ENCODE results near the gene CACHD1. TPM values are rescaled to one million over a fixed set of nuclear protein-coding genes. Genes with fewer than 3 reads are reported as not detected.

The CACHD1 gene
- polyA plus RNA-seq, 4 donors = 0.81 to 12.5 (median 2.3) TPM

DNA sequence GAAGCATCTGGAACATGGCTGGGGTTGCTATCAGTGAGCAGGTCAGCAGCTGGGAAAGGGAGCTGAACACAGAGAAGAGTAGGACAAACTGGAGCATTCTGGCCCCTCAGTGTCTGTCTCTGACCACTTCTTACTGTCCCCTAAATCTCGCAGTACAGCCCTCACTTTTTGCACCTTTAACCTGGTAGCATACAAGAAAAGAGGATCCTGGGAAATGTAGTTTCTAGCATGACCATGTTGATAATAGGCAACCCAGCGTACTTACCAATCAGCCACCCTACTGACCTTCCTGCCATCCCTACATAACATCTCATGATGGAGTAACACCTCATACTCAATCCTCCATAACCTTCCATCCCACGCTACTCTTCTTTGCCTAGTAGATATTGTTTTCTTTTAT, 175.8 kb downstream of the CACHD1 start:
- Histone ChIP-seq H3K27ac (ENCODE audit: low read depth in 1 of 3, low read length in 2 of 3) (no peak overlapping the region), H3K27me3 (ENCODE audit: control insufficient read depth in 3 of 3, insufficient read depth in 3 of 3, low read length in 3 of 3) (no peaks in the 10 kb centered on the region), H3K9me3 (ENCODE audit: control insufficient read depth in 2 of 2, insufficient read depth in 1 of 2, low read depth in 1 of 2, low read length in 1 of 2) (no peaks in the 10 kb centered on the region), H3K4me3 (ENCODE audit: low read depth in 1 of 3, low read length in 3 of 3) (no peak overlapping the region), H3K4me1 (ENCODE audit: control insufficient read depth in 3 of 3, insufficient read depth in 2 of 3, low read depth in 1 of 3, low read length in 2 of 3) (no peaks in the 10 kb centered on the region), H3K36me3 (ENCODE audit: control insufficient read depth in 3 of 3, insufficient read depth in 2 of 3, low read depth in 1 of 3, low read length in 3 of 3) (peaks cover 0 to 12% (median 2%) of the 10 kb centered on the region in 3 donors)
- FAIRE-seq (no peak), DNase-seq (no peak)
- WGBS, 3 donors = 84 to 92% (median 86%) methylated on average over 3 of the region's 3 CpGs

DNA sequence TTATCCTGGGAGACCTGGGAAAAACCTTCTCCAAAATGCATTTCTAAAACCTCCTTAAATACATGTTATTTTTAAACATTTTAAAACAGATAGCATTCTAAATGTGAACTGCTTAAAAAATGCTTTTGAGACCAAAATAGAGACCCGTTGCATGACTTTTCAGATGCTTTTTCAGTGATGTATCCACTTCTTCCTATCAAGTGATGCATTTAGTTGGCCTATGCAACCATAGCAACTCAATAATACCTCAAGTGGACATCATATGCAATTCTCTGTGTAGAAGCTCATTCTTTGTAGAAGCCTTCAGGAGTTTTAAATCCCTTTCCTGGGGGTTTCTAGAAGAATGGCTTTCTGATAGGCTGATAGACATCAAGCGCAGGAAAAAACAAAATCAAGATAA, 180.5 kb downstream of the CACHD1 start:
- WGBS, 3 donors = 82 to 92% (median 89%) methylated on average over 2 of the region's 2 CpGs
- Histone ChIP-seq H3K4me1 (ENCODE audit: control insufficient read depth in 3 of 3, insufficient read depth in 2 of 3, low read depth in 1 of 3, low read length in 2 of 3) (no peaks in the 10 kb centered on the region), H3K27ac (ENCODE audit: low read depth in 1 of 3, low read length in 2 of 3) (no peak overlapping the region), H3K36me3 (ENCODE audit: control insufficient read depth in 3 of 3, insufficient read depth in 2 of 3, low read depth in 1 of 3, low read length in 3 of 3) (no peaks in the 10 kb centered on the region), H3K27me3 (ENCODE audit: control insufficient read depth in 3 of 3, insufficient read depth in 3 of 3, low read length in 3 of 3) (no peaks in the 10 kb centered on the region), H3K9me3 (ENCODE audit: control insufficient read depth in 2 of 2, insufficient read depth in 1 of 2, low read depth in 1 of 2, low read length in 1 of 2) (no peaks in the 10 kb centered on the region), H3K4me3 (ENCODE audit: low read depth in 1 of 3, low read length in 3 of 3) (no peak overlapping the region)
- no peak for FAIRE-seq
- no peak for DNase-seq

DNA sequence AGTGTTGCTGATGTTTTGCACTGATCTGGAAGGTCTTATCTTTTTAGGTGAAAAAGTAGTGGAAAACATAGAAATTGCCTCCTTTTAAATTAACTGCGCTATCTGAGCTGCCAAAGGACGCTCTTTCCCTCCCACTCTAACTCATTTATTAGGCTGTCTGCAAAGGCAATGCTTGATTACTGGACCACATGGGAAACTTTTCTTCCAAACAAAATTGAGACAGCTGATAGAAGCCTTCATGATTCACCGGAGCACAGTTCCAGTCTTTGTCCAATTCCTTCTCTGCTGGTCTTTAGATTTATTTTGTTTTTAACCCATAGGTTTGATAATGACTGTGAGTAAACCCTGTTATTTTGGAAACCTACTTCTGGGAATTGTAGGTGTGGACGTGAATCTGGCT, 181.9 kb downstream of the CACHD1 start:
- Histone ChIP-seq H3K4me1 (ENCODE audit: control insufficient read depth in 3 of 3, insufficient read depth in 2 of 3, low read depth in 1 of 3, low read length in 2 of 3) (no peaks in the 10 kb centered on the region), H3K4me3 (ENCODE audit: low read depth in 1 of 3, low read length in 3 of 3) (no peak overlapping the region), H3K36me3 (ENCODE audit: control insufficient read depth in 3 of 3, insufficient read depth in 2 of 3, low read depth in 1 of 3, low read length in 3 of 3) (no peaks in the 10 kb centered on the region), H3K9me3 (ENCODE audit: control insufficient read depth in 2 of 2, insufficient read depth in 1 of 2, low read depth in 1 of 2, low read length in 1 of 2) (no peaks in the 10 kb centered on the region), H3K27me3 (ENCODE audit: control insufficient read depth in 3 of 3, insufficient read depth in 3 of 3, low read length in 3 of 3) (no peaks in the 10 kb centered on the region), H3K27ac (ENCODE audit: low read depth in 1 of 3, low read length in 2 of 3) (no peak overlapping the region)
- 90 to 94% (median 92%) methylated on average over 4 of the region's 4 CpGs for WGBS, 3 donors
- DNase-seq = no peak
- no peak for FAIRE-seq

DNA sequence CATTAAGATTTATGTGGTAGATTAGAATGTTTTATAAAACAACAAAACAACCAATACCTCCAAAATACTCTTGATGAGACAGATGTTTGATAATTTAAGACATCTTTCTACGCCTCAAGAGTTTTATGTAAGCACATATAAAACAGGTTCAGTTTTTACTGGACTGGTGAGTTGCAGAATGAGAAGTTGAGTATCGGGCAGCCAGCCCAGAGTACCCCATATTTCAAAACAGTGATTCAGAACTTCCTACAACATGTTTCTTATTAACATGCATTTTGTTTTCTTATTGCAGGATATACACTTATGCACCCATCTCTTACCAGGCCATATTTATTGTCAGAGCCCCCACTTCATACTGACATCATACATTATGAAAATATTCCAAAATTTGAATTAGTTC, 183.5 kb downstream of the CACHD1 start:
- FAIRE-seq (no peak), DNase-seq (no peak)
- H3K4me1 ChIP-seq (ENCODE audit: control insufficient read depth in 3 of 3, insufficient read depth in 2 of 3, low read depth in 1 of 3, low read length in 2 of 3) = no peaks in the 10 kb centered on the region
- H3K27me3 ChIP-seq (ENCODE audit: control insufficient read depth in 3 of 3, insufficient read depth in 3 of 3, low read length in 3 of 3) = no peaks in the 10 kb centered on the region
- no peak overlapping the region for H3K4me3 ChIP-seq (ENCODE audit: low read depth in 1 of 3, low read length in 3 of 3)
- no peak overlapping the region for H3K27ac ChIP-seq (ENCODE audit: low read depth in 1 of 3, low read length in 2 of 3)
- H3K36me3 ChIP-seq (ENCODE audit: control insufficient read depth in 3 of 3, insufficient read depth in 2 of 3, low read depth in 1 of 3, low read length in 3 of 3) = no peaks in the 10 kb centered on the region
- no peaks in the 10 kb centered on the region for H3K9me3 ChIP-seq (ENCODE audit: control insufficient read depth in 2 of 2, insufficient read depth in 1 of 2, low read depth in 1 of 2, low read length in 1 of 2)
- 83 to 94% (median 85%) methylated on average over 2 of the region's 2 CpGs for WGBS, 3 donors

DNA sequence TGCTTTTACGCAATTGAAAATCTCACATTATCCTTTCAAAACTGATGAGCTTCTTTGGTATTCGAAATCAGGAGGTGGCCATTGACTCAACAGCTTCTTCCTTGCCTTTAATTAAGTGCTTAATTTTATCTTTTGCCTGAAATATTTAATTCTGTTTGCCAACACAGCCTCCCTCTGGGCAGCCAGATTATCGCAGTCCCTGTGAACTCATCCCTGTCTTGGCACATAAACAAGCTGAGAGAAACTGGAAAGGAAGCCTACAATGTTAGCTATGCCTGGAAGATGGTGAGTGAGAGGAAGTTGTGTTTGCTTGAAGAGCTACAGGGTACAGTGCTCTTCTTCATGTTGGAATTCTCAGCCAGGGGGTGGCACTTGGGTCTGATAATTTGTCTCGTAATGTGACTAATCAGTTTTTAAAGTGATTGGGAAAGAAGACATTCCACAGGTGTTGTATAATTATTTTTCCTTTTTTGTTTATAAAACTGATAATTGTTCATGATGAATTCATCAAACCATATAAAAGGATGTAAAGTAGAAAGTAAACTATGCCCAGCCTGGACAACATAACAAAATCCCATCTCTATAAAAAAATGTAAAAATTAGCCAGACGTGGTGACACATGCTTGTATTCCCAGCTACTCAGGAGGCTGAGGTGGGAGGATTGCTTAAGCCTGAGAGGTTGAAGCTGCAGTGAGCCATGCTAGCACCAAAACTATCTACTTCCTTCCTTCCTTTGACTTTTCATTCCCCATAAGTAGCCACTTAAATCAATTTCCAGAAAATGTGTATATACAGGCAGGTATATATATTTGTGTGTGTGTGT, 184.8 kb downstream of the CACHD1 start:
- Histone ChIP-seq H3K27me3 (ENCODE audit: control insufficient read depth in 3 of 3, insufficient read depth in 3 of 3, low read length in 3 of 3) (no peaks in the 10 kb centered on the region), H3K4me3 (ENCODE audit: low read depth in 1 of 3, low read length in 3 of 3) (no peak overlapping the region), H3K4me1 (ENCODE audit: control insufficient read depth in 3 of 3, insufficient read depth in 2 of 3, low read depth in 1 of 3, low read length in 2 of 3) (no peaks in the 10 kb centered on the region), H3K9me3 (ENCODE audit: control insufficient read depth in 2 of 2, insufficient read depth in 1 of 2, low read depth in 1 of 2, low read length in 1 of 2) (no peaks in the 10 kb centered on the region), H3K27ac (ENCODE audit: low read depth in 1 of 3, low read length in 2 of 3) (no peak overlapping the region), H3K36me3 (ENCODE audit: control insufficient read depth in 3 of 3, insufficient read depth in 2 of 3, low read depth in 1 of 3, low read length in 3 of 3) (peaks cover 0 to 4% (median 0%) of the 10 kb centered on the region in 3 donors)
- no peak for FAIRE-seq
- WGBS, 3 donors = 85 to 90% (median 85%) methylated on average over 5 of the region's 5 CpGs
- DNase-seq = no peak

DNA sequence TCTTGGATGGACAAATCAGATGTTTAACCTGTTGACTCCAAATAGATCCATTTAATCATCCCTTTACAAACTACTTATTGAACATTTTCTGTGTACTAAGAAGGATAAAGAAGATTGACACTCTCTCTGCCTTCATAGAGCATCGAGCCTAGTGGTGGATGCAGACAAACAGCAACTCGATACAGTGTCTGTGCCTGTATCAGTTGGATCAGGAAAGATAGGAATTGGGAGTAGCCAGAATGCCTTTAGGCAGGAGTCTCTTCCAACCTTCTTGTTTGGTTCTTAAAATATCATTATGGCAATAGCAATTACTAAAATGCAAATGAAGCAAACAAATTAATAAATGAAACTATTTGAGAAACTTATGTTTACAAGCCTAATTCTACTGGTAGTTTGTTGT, 185.9 kb downstream of the CACHD1 start:
- Histone ChIP-seq H3K4me3 (ENCODE audit: low read depth in 1 of 3, low read length in 3 of 3) (no peak overlapping the region), H3K27ac (ENCODE audit: low read depth in 1 of 3, low read length in 2 of 3) (no peak overlapping the region), H3K4me1 (ENCODE audit: control insufficient read depth in 3 of 3, insufficient read depth in 2 of 3, low read depth in 1 of 3, low read length in 2 of 3) (no peaks in the 10 kb centered on the region), H3K27me3 (ENCODE audit: control insufficient read depth in 3 of 3, insufficient read depth in 3 of 3, low read length in 3 of 3) (no peaks in the 10 kb centered on the region), H3K9me3 (ENCODE audit: control insufficient read depth in 2 of 2, insufficient read depth in 1 of 2, low read depth in 1 of 2, low read length in 1 of 2) (no peaks in the 10 kb centered on the region), H3K36me3 (ENCODE audit: control insufficient read depth in 3 of 3, insufficient read depth in 2 of 3, low read depth in 1 of 3, low read length in 3 of 3) (peaks cover 0 to 10% (median 0%) of the 10 kb centered on the region in 3 donors)
- DNase-seq (no peak), FAIRE-seq (no peak)
- 76 to 83% (median 76%) methylated on average over 2 of the region's 2 CpGs for WGBS, 3 donors

DNA sequence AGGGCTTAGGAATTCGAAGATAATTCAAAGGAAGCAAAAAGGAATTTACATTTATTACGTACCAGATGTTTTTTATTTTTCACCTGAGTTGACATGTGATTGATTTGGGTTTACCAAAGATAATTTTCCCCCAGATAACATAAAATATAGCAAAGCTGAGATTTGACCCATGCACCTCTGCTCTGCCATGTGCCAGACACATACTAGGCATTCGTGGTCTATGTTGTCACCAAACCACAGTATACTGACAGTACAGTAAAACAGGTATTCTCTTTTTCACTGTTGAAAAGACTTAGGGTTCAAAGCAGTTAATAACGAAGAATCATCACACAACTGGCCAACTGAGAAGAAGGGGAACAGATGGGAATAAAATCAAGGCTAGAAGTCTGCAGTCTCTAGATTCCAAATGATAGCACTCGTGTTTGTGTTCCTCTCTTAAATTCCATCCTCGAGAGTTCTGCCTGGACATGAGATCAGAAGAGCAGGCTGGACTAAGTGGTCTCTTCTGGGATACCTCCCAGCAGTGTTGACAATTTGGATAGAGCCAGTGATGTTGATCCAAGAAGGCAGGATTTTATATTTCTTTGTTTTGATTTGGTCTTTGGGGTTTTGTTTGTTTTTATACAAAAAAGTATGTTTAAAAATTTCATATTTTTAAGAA, 189.7 kb downstream of the CACHD1 start:
- Histone ChIP-seq H3K4me1 (ENCODE audit: control insufficient read depth in 3 of 3, insufficient read depth in 2 of 3, low read depth in 1 of 3, low read length in 2 of 3) (no peaks in the 10 kb centered on the region), H3K27me3 (ENCODE audit: control insufficient read depth in 3 of 3, insufficient read depth in 3 of 3, low read length in 3 of 3) (no peaks in the 10 kb centered on the region), H3K36me3 (ENCODE audit: control insufficient read depth in 3 of 3, insufficient read depth in 2 of 3, low read depth in 1 of 3, low read length in 3 of 3) (peaks cover 0 to 17% (median 0%) of the 10 kb centered on the region in 3 donors), H3K4me3 (ENCODE audit: low read depth in 1 of 3, low read length in 3 of 3) (no peak overlapping the region), H3K27ac (ENCODE audit: low read depth in 1 of 3, low read length in 2 of 3) (no peak overlapping the region), H3K9me3 (ENCODE audit: control insufficient read depth in 2 of 2, insufficient read depth in 1 of 2, low read depth in 1 of 2, low read length in 1 of 2) (no peaks in the 10 kb centered on the region)
- no peak for DNase-seq
- WGBS, 3 donors = 72 to 88% (median 73%) methylated on average over 6 of the region's 6 CpGs
- no peak for FAIRE-seq

DNA sequence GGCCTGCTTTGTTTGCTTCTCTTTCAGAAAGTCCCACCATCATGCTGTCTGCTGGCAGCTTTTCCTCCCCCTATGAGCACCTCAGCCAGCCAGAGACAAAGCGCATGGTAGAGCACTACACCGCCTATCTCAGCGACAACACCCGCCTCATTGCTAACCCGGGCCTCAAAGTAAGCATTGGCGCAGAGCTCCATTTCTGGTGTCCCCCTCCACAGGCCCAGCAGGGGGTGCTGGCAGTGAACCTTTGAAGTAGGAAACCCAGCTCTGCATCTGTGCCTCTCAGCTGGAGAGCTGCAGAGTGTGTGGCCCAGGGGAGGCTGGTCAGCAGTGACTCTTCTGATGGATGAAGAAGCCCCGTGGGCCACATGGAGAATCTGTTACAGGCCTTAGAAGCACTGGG, 193.7 kb downstream of the CACHD1 start:
- WGBS, 3 donors = 86 to 92% (median 92%) methylated on average over 7 of the region's 7 CpGs
- Histone ChIP-seq H3K27ac (ENCODE audit: low read depth in 1 of 3, low read length in 2 of 3) (no peak overlapping the region), H3K4me3 (ENCODE audit: low read depth in 1 of 3, low read length in 3 of 3) (no peak overlapping the region), H3K27me3 (ENCODE audit: control insufficient read depth in 3 of 3, insufficient read depth in 3 of 3, low read length in 3 of 3) (no peaks in the 10 kb centered on the region), H3K9me3 (ENCODE audit: control insufficient read depth in 2 of 2, insufficient read depth in 1 of 2, low read depth in 1 of 2, low read length in 1 of 2) (no peaks in the 10 kb centered on the region), H3K4me1 (ENCODE audit: control insufficient read depth in 3 of 3, insufficient read depth in 2 of 3, low read depth in 1 of 3, low read length in 2 of 3) (no peaks in the 10 kb centered on the region), H3K36me3 (ENCODE audit: control insufficient read depth in 3 of 3, insufficient read depth in 2 of 3, low read depth in 1 of 3, low read length in 3 of 3) (peaks cover 0 to 22% (median 0%) of the 10 kb centered on the region in 3 donors)
- FAIRE-seq = no peak
- DNase-seq = no peak

All from small intestine (tissue), 7 donors.